Endothelial cell of umbilical vein (primary cell): ENCODE results near the gene KCNMA1. TPM values are rescaled to one million over a fixed set of nuclear protein-coding genes. Genes with fewer than 3 reads are reported as not detected.

Experiments
- BruUV-seq: library from RNA; stranded (reverse); fragments of 400-500 nt; replicated peaks from 2 replicates; lab custom pipeline; 2021; lab: Mats Ljungman, UMichigan
- CTCF ChIA-PET: fragments of 300-600, 350-600 bp; sonication (Branson Sonifier 250); formaldehyde crosslinking; loops from one replicate; lab custom pipeline; 2021; ENCODE audit warnings: antibody characterized with exemption, inconsistent platforms; lab: Charles Lee
- POLR2A ChIA-PET: fragments of 300-600, 350-600 bp; sonication (Branson Sonifier 250); formaldehyde crosslinking; loops from one replicate; lab custom pipeline; 2021; ENCODE audit warnings: antibody characterized with exemption, inconsistent platforms; lab: Charles Lee
- DNase-seq: peaks from one replicate; pipeline ENCODE4 v3.0.0-alpha.2; 2011; ENCODE audit warnings: low read depth, low spot score
- FAIRE-seq: peaks from 2 replicates; lab custom pipeline; 2011; peaks lifted over from hg19 to GRCh38; lab: Jason Lieb, UNC
- H2AFZ ChIP-seq: 2 replicates; pipeline ENCODE4 v1.6.0; 2012; ENCODE audit warnings: low read depth, low read length, control low read depth, inconsistent platforms
- H3K27ac ChIP-seq: 2 replicates; pipeline ENCODE4 v1.5.1; 2011; ENCODE audit warnings: low read depth, mild to moderate bottlenecking, control low read depth, low read length, moderate library complexity; ENCODE audit not compliant: insufficient read depth
- H3K27me3 ChIP-seq, 2 experiments: 2 replicates each; pipeline versions ENCODE4 v1.6.0 to v1.6.1; 2011; ENCODE audit warnings: low read length in 2 of 2, mixed read lengths in 1 of 2; ENCODE audit not compliant: control insufficient read depth in 2 of 2, insufficient read depth in 2 of 2
- H3K36me3 ChIP-seq, 2 experiments: 2 replicates in 1 of 2; 3 replicates in 1 of 2; pipeline ENCODE4 v1.5.1; 2011; ENCODE audit warnings: low read length in 2 of 2, mild to moderate bottlenecking in 1 of 2, moderate library complexity in 1 of 2; ENCODE audit not compliant: control insufficient read depth in 2 of 2, insufficient read depth in 2 of 2; ENCODE audit errors: extremely low read depth in 1 of 2
- H3K4me1 ChIP-seq: 3 replicates; pipeline ENCODE4 v1.5.1; 2011; ENCODE audit warnings: mild to moderate bottlenecking, low read length; ENCODE audit not compliant: control insufficient read depth, insufficient read depth; ENCODE audit errors: extremely low read depth
- H3K4me2 ChIP-seq: 2 replicates; pipeline ENCODE4 v1.6.1; 2011; ENCODE audit warnings: low read length, control low read depth, mixed read lengths; ENCODE audit not compliant: insufficient read depth
- H3K4me3 ChIP-seq, 3 experiments: fragments of 200-600 bp in 1 of 3; sonication (generic), shearing (Covaris generic) in 1 of 3; replicated peaks in 1 of 3; 2 replicates each; pipeline ENCODE4 v1.5.1; 2011 to 2016; ENCODE audit warnings: control low read depth in 3 of 3, low read length in 3 of 3, mild to moderate bottlenecking in 2 of 3, inconsistent platforms in 1 of 3, low read depth in 1 of 3, moderate library complexity in 1 of 3; ENCODE audit not compliant: insufficient read depth in 1 of 3
- H3K79me2 ChIP-seq: 2 replicates; pipeline ENCODE4 v1.6.0; 2012; ENCODE audit warnings: low read length, inconsistent platforms; ENCODE audit not compliant: control insufficient read depth, insufficient read depth
- H3K9ac ChIP-seq: replicated peaks from 2 replicates; pipeline ENCODE3; 2011; ENCODE audit warnings: low read length, control low read depth; ENCODE audit not compliant: insufficient read depth; ENCODE audit errors: extremely low read depth
- H3K9me1 ChIP-seq: replicated peaks from 3 replicates; pipeline ENCODE4 v1.6.0; 2011; ENCODE audit warnings: mild to moderate bottlenecking, low read length; ENCODE audit not compliant: control insufficient read depth, insufficient read depth; ENCODE audit errors: extremely low read depth
- H3K9me3 ChIP-seq: replicated peaks from 2 replicates; pipeline ENCODE4 v1.5.1; 2012; ENCODE audit warnings: low read length, inconsistent platforms; ENCODE audit not compliant: control insufficient read depth, insufficient read depth
- H4K20me1 ChIP-seq: replicated peaks from 2 replicates; pipeline ENCODE3; 2011; ENCODE audit warnings: mild to moderate bottlenecking, low read length; ENCODE audit not compliant: control insufficient read depth, insufficient read depth; ENCODE audit errors: extremely low read depth
- EZH2 ChIP-seq: IDR thresholded peaks from 2 replicates; pipeline ENCODE4 v1.6.1; 2012; ENCODE audit warnings: borderline replicate concordance, low read depth, mild to moderate bottlenecking, moderate library complexity, low read length, inconsistent platforms; ENCODE audit not compliant: severe bottlenecking
- FOS ChIP-seq: IDR thresholded peaks from 2 replicates; pipeline ENCODE4 v1.6.1; 2011; ENCODE audit warnings: mild to moderate bottlenecking, low read length, moderate library complexity, borderline replicate concordance; ENCODE audit not compliant: insufficient read depth
- GATA2 ChIP-seq: IDR thresholded peaks from 2 replicates; pipeline ENCODE4 v1.7.0; 2011; ENCODE audit warnings: low read depth, mild to moderate bottlenecking, moderate library complexity, mixed read lengths, low read length; ENCODE audit not compliant: insufficient read length, insufficient read depth
- JUN ChIP-seq: IDR thresholded peaks from 2 replicates; pipeline ENCODE4 v1.6.1; 2011; ENCODE audit warnings: borderline replicate concordance, low read depth; ENCODE audit not compliant: insufficient read length, insufficient read depth
- MYC ChIP-seq: IDR thresholded peaks from one replicate; pipeline ENCODE4 v1.6.1; 2011; ENCODE audit warnings: mild to moderate bottlenecking, low read depth, low read length
- POLR2A ChIP-seq: IDR thresholded peaks from 2 replicates; pipeline ENCODE4 v1.6.1; 2012; ENCODE audit warnings: low read depth, mild to moderate bottlenecking, control low read depth, low read length
- POLR2AphosphoS5 ChIP-seq: IDR thresholded peaks from 2 replicates; pipeline ENCODE4 v1.6.1; 2012; ENCODE audit warnings: low read depth, mild to moderate bottlenecking, control low read depth, low read length, moderate library complexity; ENCODE audit not compliant: insufficient read depth
- dilution Hi-C: fragments of 300-500 bp; cut with MboI; formaldehyde crosslinking; loops from one replicate; pipeline ENCODE4 v1.15.0; 2019; ENCODE audit warnings: low sequenced_read_pairs; ENCODE audit not compliant: extremely low pct_ligation_motif_present
- intact Hi-C: fragments of 100-400 bp; cut with micrococcal nuclease; formaldehyde crosslinking; loops from one replicate; pipeline ENCODE4 v1.10.0; 2022
- polyA plus RNA-seq, 4 experiments: library from polyadenylated mRNA; depleted of rRNA in 3 of 4; stranded (reverse) in 3 of 4; unstranded in 1 of 4; fragments of >200 nt; gene quantifications; 2 replicates each; pipeline versions ENCODE4 v1.2.1 to v1.2.3, GENCODE V29; 2011 to 2012; ENCODE audit warnings: missing spikeins in 1 of 4
- total RNA-seq: library from RNA; stranded (reverse); gene quantifications from 2 replicates; pipeline ENCODE4 v1.2.3, GENCODE V29; 2021
- TF ChIP-seq, protein P1 (sequence below), 2 donors: IDR thresholded peaks; 1 replicate in 1 of 2; 2 replicates in 1 of 2; pipeline ENCODE4 v1.5.1; 2011; ENCODE audit warnings: low read length in 2 of 2, mild to moderate bottlenecking in 2 of 2, moderate library complexity in 2 of 2, control low read depth in 1 of 2, inconsistent platforms in 1 of 2, low read depth in 1 of 2; ENCODE audit not compliant: insufficient read depth in 1 of 2; ENCODE audit errors: extremely low read depth in 1 of 2
- TF ChIP-seq, protein P2 (sequence below): IDR thresholded peaks from 2 replicates; pipeline ENCODE4 v1.6.1; 2011; ENCODE audit not compliant: insufficient read depth, insufficient read length

KCNMA1 gene
- total and polyA plus RNA-seq, 2 donors (not counting 3 experiments of a cell fraction or from before 2014, with no cell fraction given): 0.10 to 0.82 TPM

DNA sequence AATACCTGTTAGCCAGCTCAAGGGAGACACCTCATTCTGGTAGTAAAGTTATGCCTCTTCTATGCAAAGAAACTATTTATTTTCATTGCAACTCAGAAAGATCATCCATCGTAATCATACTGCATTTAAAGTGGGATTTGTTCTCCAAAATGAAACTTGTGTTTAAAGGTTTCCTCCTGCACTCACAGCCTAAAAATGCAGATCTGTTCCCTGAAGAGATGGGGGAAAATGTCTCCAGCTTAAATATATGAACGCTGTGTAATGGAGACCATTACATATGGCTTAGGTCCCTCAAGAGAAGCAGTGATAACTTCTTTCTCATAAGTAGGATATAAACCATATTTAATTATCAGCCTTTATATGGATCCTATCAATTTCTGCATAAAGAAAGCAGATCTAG, 665.1 kb downstream of the KCNMA1 start:
- Histone ChIP-seq H3K4me1 (no peaks in the 10 kb centered on the region), H3K4me3 (no peak overlapping the region), H3K9ac (no peak overlapping the region), H4K20me1 (no peaks in the 10 kb centered on the region), H3K9me3 (no peaks in the 10 kb centered on the region), H3K9me1 (no peaks in the 10 kb centered on the region), H3K27me3 (no peaks in the 10 kb centered on the region), H3K4me2 (no peak overlapping the region), H2AFZ (no peak overlapping the region), H3K79me2 (no peaks in the 10 kb centered on the region), H3K36me3 (no peaks in the 10 kb centered on the region), H3K27ac (no peak overlapping the region)
- FAIRE-seq: no peak
- no peak for DNase-seq
- dilution Hi-C loops: no loop called here
- TF ChIP-seq MYC: no peak
- no peak for TF ChIP-seq FOS
- TF ChIP-seq, protein P1, sequence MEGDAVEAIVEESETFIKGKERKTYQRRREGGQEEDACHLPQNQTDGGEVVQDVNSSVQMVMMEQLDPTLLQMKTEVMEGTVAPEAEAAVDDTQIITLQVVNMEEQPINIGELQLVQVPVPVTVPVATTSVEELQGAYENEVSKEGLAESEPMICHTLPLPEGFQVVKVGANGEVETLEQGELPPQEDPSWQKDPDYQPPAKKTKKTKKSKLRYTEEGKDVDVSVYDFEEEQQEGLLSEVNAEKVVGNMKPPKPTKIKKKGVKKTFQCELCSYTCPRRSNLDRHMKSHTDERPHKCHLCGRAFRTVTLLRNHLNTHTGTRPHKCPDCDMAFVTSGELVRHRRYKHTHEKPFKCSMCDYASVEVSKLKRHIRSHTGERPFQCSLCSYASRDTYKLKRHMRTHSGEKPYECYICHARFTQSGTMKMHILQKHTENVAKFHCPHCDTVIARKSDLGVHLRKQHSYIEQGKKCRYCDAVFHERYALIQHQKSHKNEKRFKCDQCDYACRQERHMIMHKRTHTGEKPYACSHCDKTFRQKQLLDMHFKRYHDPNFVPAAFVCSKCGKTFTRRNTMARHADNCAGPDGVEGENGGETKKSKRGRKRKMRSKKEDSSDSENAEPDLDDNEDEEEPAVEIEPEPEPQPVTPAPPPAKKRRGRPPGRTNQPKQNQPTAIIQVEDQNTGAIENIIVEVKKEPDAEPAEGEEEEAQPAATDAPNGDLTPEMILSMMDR (IDR thresholded peaks at IDR 0.05; ENCODE audit: extremely low read depth in 1 of 2, insufficient read depth in 1 of 2, low read depth in 1 of 2, low read length in 2 of 2): no peak
- TF ChIP-seq POLR2AphosphoS5: no peak
- TF ChIP-seq JUN: no peak
- TF ChIP-seq, protein P2, sequence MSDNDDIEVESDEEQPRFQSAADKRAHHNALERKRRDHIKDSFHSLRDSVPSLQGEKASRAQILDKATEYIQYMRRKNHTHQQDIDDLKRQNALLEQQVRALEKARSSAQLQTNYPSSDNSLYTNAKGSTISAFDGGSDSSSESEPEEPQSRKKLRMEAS: no peak
- TF ChIP-seq POLR2A: no peak
- TF ChIP-seq GATA2: no peak
- TF ChIP-seq EZH2: no peak
- POLR2A ChIA-PET: no interaction called here
- BruUV-seq: no TSS peak
- intact Hi-C loops: no loop called here
- CTCF ChIA-PET: interaction anchor here (0.8 to 3.0 kb wide), 2 partner anchors 13 to 18 kb away, joined by 3 to 10 read pairs; no protein-coding TSS in a partner anchor
